Activated CD8-positive, alpha-beta memory T cell treated with anti-CD3 and anti-CD28 coated beads, Interleukin-2, amount 50 U/mL, for 1 hour (primary cell): ENCODE measurements around the gene GPR35.
"Not testable (repeated sequence)": the region's sequence is repeated elsewhere in the genome, so short reads cannot be mapped to it uniquely, and the experiment has no call there.

Source experiments
- DNase-seq: peaks from one replicate; pipeline ENCODE4 v3.0.0-alpha.2; 2020; ENCODE audit errors: extremely low read depth

The GPR35 gene

DNA sequence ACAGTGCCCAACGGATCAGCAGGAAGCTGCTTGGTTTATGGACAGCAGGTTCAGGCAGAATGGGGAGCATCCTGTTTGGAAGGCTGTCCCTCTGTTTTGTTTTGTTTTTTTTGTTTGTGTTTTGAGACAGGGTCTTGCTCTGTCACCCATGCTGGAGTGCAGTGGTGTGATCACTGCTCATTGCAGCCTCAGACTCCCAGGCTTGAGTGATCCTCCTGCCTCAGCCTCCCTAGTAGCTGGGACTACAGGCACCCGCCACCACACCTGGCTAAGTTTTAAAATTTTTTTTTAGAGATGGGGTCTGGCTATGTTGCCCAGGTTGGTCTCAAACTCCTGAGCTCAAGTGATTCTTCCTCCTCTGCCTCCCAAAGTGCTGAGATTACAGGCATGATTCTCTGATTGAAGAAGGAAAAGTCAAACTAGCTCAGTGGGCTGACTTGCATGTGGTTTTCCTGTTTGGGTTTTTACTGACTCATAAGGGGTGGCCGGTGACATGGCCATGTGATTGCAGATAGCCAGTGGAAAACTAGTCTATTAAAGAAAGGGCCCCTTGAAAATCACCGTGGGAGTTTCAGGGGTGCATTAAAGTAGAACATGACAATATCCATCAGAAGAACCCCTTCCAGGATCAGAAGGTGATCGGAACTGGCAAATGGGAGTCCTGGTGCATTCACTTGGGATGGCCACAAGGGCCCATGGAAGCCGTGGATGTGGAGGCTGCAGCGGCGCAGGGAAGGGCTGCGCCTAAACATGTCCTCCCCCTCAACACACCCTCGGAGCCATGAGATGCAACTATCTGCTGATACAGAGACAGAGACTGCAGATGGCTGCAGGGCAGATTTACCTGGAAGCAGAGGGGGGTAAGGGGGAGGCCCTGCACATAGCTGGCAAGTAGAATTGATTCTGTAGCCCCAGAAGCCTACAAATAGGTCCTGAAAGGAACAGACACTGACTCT lies 30.9 kb downstream of the GPR35 start:
- DNase-seq, result no peak

DNA sequence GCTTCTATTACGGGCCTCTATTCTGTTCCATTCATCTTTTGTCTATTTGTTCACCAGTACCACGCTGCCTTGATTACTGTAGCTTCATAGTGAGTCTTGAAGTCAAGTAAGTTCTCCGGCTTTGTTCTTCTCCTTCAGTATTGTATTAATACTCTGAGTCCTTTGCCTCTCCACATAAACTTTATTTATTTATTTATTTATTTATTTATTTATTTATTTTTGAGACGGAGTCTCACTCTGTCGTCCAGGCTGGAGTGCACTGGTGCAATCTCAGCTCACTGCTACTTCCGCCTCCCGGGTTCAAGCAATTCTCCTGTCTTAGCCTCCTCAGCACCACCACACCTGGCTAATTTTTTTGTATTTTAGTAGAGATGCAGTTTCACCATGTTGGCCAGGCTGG lies 34.6 kb downstream of the GPR35 start:
- DNase-seq, result not testable (repeated sequence)

DNA sequence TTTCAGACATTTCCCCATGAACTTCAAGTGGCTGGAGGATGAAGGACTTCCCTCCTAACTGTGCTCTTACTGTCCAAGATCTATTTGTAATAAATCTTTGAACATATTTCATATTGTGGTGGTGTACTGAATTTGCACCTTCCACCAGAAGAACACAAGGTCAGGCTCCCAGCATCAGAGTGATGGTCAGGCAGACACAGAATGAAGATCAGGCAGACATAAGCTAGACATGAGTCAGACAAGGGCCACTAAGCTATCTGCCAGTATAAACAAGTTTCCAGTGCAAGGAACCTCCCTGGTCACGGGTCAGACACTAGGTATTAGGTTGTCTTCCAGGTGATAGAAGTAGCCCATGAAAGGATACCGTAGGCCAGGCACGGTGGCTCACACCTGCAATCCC lies 37.4 kb downstream of the GPR35 start:
- no peak for DNase-seq

DNA sequence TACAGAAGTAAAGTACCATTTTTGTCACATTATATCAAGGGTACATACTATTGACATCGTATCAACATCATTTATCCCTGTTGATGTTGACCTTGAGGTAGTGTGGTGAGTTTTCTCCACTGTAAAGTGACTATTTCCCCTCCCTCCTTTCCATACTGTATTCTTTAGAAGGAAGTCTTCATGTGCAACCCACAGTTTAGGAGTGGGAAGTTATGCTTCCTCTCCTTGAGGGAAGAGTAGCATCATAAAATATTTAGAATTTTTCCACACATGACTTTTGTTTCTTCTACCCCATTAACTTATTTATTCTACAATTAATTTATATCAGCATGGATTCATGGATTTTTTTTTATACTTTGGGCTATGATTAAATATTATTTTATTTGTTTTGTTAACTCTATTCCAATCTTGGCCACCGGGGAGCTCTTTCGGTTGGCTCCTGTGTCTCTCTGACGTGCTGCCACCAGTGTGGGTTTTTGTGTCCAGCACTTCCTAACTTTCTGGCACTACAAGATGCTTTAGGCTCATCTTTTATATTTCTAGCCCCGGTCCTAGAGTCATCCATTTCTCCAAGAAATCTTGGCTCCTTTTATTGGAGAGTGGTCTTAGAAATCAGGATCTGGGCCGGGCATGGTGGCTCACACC lies 38.4 kb downstream of the GPR35 start:
- no peak for DNase-seq

DNA sequence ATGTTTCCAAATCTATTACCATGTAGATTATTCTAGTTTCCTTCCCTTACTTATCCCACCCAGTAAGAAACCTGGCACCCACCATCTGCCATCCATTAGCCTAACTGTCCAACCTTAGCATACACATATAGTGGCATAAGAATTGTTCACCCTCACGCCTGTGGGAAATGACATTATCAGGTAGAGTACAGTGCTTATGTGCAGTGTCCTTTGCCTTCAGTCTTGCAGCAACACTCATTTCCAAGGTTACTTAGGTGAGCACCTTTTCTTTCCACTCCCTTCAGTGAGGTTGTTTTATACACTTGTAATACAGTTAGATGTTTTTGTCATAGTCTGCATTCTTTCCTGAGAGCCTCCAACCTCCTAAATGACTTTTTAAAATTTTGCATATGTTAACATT lies 39.3 kb downstream of the GPR35 start:
- DNase-seq, result no peak

DNA sequence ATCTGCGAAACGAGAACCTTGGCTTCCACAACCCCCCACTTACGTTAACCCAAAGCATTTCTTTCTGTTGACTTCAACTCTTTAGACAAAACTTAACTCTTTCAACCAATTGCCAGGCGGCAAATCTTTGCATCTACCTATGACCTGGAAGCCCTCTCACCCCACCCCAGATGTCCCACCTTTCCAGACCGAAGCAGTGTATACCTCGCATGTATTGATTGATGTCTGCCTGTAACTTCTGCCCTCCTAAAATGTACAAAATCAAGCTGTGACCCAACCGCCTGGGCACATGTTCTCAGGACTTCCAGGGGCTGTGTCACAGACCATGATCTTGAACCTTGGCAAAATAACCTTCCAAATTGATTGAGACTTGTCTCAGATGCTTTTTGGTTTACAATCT lies 45.1 kb downstream of the GPR35 start:
- no peak for DNase-seq

DNA sequence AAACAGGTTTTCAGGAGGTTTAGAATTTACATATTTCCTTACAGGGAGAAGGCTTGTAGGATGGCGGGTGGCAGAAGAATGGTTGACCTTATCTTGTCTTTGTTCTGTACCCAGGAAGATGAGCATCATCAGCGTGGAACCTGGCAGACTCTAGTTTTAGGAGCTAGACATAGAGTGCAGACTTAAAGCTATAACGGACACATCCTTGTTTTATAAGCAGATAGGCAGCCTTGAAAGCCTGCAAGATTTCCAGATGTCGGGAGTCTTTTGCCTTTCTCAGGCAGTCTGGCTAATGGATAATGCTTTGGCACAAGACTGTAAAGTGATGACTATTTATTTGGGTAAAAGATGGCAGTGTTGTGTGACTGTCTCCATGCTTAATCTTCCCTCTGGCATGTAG lies 45.7 kb downstream of the GPR35 start:
- no peak for DNase-seq

DNA sequence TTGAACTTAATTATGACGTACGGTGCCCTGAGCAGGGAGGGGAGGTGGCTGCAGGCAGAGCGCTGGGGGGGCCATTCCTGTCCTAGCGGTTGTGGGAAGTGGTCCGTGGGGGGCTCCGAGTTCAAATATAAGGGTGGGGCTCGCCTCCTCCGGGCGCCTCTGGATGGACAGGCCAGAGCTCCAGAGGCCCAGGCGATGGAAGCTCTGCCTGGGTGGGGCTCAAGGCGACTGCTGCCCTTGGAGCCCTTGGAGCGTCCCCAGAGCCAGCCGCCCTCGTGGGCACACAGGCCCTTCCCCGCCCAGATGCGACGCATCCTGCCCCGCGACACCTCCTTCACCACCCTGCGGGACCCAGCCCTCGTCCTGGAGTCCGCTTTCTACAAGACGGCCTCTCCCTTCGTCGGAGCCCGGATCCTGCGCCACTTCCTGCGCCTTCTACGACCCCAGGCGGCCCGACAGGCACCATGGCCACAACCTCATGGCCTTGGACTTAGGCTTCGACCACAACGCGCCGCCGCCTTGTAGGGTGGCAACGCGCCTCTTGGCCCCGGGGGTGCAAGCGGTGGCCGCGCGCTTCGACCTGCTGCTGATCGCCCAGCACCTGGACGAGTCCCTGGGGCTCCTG lies 46.9 kb downstream of the GPR35 start:
- DNase-seq, result no peak

DNA sequence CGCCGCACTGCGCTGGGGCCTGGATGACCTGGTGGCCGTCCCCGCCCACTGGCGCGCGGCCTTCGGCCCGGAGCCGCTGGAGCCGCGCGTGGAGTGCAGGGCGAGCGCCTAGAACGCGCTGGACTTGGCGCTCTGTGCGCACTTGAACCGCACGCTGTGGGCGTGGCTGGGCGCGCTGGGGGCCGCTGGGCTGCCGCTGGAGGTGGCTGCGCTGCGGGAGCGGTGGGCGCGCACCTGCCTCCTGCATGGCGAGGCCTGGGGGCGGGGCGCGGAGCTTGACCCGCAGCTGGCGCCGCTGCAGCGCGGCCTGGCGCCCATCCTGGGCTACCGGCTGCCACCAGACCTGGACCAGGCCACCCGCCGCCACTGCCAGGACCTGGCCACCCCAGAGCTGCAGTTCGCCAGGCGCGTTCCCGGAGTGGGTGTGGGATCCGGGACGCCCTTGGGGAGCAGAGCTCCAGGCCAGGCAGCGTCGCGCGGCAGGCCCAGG lies 47.5 kb downstream of the GPR35 start:
- DNase-seq, result no peak

DNA sequence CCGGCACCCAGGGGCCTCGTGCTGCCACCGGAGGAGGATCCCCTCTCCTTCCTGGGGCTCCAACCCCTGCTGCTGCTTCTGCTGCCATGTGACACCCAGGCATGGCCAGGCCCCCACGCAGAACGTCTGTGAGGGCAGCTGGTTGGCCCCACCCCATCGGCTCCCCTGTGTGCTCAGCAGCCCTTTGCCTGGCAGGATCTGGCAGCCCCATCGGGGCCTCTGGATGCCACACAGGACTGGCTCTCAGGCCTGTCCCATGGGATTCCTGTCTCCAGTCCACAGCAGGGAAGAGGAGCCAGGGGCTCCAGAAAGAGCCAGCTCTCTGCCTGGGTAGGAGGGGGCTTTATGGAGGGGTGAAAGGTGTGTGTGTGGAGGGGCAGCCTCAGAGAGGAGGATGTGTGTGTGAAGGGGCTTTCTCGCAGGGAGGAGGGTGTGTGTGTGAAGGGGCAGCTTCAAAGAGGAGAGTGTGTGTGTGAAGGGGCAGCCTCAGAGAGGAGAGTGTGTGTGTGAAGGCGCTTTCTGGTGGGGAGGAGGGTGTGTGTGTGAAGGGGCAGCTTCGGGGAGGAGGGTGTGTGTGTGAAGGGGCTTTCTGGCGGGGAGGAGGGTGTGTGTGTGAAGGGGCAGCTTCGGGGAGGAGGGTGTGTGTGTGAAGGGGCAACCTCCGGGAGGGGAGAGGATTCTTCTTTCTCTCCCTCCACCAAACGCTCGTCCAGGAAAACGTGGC lies 49.3 kb downstream of the GPR35 start:
- not testable (repeated sequence) for DNase-seq

DNA sequence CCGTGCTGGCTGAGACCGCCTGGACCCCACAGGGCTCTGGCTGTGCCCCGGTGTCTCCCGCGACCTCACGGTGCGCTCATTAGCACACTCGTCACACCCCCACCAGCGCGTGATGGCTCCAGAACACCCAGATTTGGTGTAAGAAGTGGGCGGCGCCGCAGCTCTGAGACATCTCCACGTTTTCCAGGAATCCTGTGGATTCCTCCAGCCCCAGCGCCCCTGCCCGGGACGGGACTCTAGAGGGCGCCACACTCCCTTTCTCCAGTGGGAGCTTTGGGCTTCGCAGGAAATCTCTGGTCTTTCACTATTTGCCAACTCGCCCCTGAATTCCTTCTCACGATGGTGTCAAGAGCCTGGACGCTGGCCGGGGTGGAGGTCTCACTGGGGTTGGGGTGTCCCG lies 50.1 kb downstream of the GPR35 start:
- not testable (repeated sequence) for DNase-seq

DNA sequence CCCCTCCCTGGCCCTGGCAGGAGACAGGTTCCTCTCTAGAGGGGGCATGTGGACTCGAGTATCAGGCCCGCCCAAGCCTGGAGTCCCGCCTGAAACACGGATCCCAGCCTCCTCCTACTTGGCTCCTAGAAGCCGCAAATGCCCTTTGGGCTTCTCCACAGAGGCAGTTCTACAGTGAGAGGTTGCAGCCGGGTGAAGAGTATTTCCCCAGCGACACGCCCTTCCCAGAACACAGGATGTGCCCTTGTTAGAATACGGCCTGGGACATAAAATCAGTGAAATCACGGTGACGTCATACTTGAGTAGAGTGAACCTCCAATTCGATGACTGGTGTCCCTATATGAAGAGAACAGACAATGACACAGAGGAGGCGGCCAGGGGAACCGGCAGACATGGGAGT lies 52.8 kb downstream of the GPR35 start:
- DNase-seq, result not testable (repeated sequence)

DNA sequence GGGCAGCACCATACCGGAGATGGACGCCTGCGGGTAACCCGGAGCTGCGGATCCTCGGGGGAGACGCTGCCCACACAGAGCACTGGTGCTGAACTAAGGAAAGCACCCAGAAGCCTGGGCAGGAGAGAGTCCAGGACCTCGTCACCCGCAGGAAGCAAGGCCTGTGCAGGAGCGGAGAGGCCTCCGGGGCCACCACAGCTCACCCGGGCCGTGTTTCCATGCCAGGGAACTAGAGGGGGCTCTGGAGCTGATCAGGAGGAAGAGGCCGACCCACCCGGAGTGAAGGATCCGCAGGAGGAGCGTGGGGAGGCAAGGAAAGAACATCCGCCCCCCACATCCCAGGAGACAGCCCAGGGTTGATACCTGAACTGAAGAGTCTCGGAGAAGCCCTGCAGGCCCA lies 53.6 kb downstream of the GPR35 start:
- not testable (repeated sequence) for DNase-seq

DNA sequence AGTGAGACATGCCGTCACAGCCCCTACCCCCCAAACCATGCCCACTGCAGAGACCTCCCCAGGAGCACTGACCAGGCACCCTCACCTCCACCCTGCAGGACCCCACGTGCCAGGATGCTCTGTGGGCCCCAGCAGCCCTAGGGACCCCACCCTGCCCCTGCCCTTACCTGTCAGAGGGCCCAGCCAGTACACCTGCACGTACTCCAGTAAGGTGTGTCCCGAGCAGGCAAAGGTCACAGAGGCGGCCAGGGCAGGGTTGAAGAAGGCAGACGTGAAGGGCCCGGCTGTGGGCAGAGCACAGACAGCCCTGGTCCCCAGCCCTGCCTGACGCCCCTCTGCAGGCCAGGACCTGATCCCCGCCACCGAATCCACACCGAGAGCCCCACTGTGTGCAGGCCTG lies 54.9 kb downstream of the GPR35 start:
- DNase-seq, result not testable (repeated sequence)
